Measurements from ENCODE around the gene LIMA1. TPM values are rescaled to one million over a fixed set of nuclear protein-coding genes. Genes with fewer than 3 reads are reported as not detected.
"Not testable (repeated sequence)": the region's sequence is repeated elsewhere in the genome, so short reads cannot be mapped to it uniquely, and the experiment has no call there.

The LIMA1 gene
- total RNA-seq, 2 donors from 2014 or later: 20.1 to 26.0 TPM

DNA sequence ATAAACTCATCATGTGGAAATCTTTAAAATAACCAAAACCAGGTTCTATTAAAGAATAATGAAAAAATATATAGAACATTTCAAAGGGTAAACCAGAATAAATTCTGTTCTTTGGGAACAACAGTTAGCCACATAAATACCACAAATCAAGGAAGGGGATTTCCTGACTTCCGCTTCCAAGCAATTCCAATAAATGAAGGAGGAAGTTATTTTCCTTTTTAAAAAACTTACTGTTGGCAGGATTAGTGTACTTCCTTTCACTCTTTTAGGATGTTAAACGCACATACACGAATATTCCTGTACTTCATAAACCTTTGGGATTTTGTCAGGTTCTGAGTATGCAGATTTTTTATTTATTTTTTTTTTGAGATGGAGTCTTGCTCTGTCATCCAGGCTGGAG is 13.7 kb upstream of the LIMA1 start:
- Histone ChIP-seq H3K4me1 (ENCODE audit: control insufficient read depth, insufficient read depth, low read length) (no peaks in the 10 kb centered on the region), H3K36me3 (ENCODE audit: control insufficient read depth, insufficient read depth, low read length) (no peaks in the 10 kb centered on the region), H3K4me3 (ENCODE audit: low read length) (no peak overlapping the region), H3K27me3 (ENCODE audit: control insufficient read depth, insufficient read depth, low read length, poor library complexity, severe bottlenecking) (no peaks in the 10 kb centered on the region), H3K9ac (ENCODE audit: extremely low read depth, low read length, poor library complexity, severe bottlenecking) (no peak overlapping the region), H3K27ac (ENCODE audit: low read depth, low read length) (no peak overlapping the region), H3K9me3 (ENCODE audit: control insufficient read depth, low read length) (no peaks in the 10 kb centered on the region)
- H3K9me3 Mint-ChIP-seq: peaks cover 2% of the 10 kb centered on the region
- no peaks in the 10 kb centered on the region for H3K36me3 Mint-ChIP-seq (ENCODE audit: low read depth)
- no peak for DNase-seq
- no peaks in the 10 kb centered on the region for H3K27me3 Mint-ChIP-seq (ENCODE audit: insufficient read depth)
- H3K27ac Mint-ChIP-seq: no peak overlapping the region
- no peak overlapping the region for H3K4me3 Mint-ChIP-seq
- TF ChIP-seq, protein P1, sequence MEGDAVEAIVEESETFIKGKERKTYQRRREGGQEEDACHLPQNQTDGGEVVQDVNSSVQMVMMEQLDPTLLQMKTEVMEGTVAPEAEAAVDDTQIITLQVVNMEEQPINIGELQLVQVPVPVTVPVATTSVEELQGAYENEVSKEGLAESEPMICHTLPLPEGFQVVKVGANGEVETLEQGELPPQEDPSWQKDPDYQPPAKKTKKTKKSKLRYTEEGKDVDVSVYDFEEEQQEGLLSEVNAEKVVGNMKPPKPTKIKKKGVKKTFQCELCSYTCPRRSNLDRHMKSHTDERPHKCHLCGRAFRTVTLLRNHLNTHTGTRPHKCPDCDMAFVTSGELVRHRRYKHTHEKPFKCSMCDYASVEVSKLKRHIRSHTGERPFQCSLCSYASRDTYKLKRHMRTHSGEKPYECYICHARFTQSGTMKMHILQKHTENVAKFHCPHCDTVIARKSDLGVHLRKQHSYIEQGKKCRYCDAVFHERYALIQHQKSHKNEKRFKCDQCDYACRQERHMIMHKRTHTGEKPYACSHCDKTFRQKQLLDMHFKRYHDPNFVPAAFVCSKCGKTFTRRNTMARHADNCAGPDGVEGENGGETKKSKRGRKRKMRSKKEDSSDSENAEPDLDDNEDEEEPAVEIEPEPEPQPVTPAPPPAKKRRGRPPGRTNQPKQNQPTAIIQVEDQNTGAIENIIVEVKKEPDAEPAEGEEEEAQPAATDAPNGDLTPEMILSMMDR (conservative IDR thresholded peaks at IDR 0.05): no peak
- WGBS, 2 experiments (ENCODE audit: insufficient coverage in 1 of 2, insufficient read length in 1 of 2): 95% methylated on average over 3 of the region's 3 CpGs; no CpG with 5 or more reads in 1 of the 2 experiments
- H3K4me1 Mint-ChIP-seq: peaks cover 8% of the 10 kb centered on the region

DNA sequence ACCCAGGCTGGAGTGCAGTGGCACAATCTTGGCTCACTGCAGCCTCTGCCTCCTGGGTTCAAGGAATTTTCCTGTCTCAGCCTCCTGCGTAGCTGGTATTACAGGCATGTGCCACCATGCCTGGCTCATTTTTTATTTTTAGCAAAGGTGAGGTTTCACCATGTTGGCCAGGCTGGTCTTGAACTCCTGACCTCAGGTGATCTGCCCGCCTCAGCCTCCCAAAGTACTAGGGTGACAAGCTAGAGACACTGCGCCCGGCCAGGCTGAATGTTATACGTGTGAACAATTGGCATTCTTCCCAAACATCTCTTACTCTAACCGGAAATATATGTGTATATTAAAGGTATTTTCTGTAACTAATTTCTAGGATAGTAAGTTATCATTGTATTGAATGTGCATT is 13.2 kb upstream of the LIMA1 start:
- 83 to 96% methylated on average over 2 to 5 of the region's 6 CpGs for WGBS, 2 experiments (ENCODE audit: insufficient coverage in 1 of 2, insufficient read length in 1 of 2)
- Mint-ChIP-seq H3K27ac (no peak overlapping the region), H3K4me1 (peaks cover 8% of the 10 kb centered on the region), H3K4me3 (no peak overlapping the region), H3K27me3 (ENCODE audit: insufficient read depth) (no peaks in the 10 kb centered on the region), H3K36me3 (ENCODE audit: low read depth) (no peaks in the 10 kb centered on the region), H3K9me3 (peaks cover 6% of the 10 kb centered on the region)
- Histone ChIP-seq H3K4me3 (ENCODE audit: low read length) (no peak overlapping the region), H3K4me1 (ENCODE audit: control insufficient read depth, insufficient read depth, low read length) (no peaks in the 10 kb centered on the region), H3K36me3 (ENCODE audit: control insufficient read depth, insufficient read depth, low read length) (no peaks in the 10 kb centered on the region), H3K27ac (ENCODE audit: low read depth, low read length) (no peak overlapping the region), H3K9ac (ENCODE audit: extremely low read depth, low read length, poor library complexity, severe bottlenecking) (no peak overlapping the region), H3K27me3 (ENCODE audit: control insufficient read depth, insufficient read depth, low read length, poor library complexity, severe bottlenecking) (no peaks in the 10 kb centered on the region), H3K9me3 (ENCODE audit: control insufficient read depth, low read length) (no peaks in the 10 kb centered on the region)
- DNase-seq: no peak
- TF ChIP-seq, protein P1 (conservative IDR thresholded peaks at IDR 0.05): no peak

DNA sequence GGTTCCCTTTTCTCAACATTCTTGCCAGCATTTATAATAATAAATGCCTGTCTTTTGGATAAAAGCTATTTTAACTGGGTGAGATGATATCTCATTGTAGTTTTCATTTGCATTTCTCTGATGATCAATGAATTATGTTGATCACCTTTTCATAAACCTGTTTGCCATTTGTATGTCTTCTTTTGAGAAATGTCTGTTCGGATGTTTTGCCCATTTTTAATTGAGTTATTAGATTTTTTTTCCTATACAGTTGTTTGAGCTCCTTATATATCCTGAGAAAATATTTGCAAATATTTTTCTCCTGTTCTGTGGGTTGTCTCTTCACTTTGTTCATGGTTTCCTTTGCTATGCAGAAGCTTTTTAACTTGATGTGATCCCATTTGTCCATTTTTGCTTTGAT is 8.1 kb upstream of the LIMA1 start:
- no peak overlapping the region for H3K4me3 Mint-ChIP-seq
- 88% methylated on average over 1 of the region's 1 CpG; no CpG with 5 or more reads in 1 of the 2 experiments for WGBS, 2 experiments (ENCODE audit: insufficient coverage in 1 of 2, insufficient read length in 1 of 2)
- H3K4me1 Mint-ChIP-seq: no peaks in the 10 kb centered on the region
- Histone ChIP-seq H3K27me3 (ENCODE audit: control insufficient read depth, insufficient read depth, low read length, poor library complexity, severe bottlenecking) (no peaks in the 10 kb centered on the region), H3K9ac (ENCODE audit: extremely low read depth, low read length, poor library complexity, severe bottlenecking) (no peak overlapping the region), H3K27ac (ENCODE audit: low read depth, low read length) (no peak overlapping the region), H3K4me3 (ENCODE audit: low read length) (no peak overlapping the region), H3K36me3 (ENCODE audit: control insufficient read depth, insufficient read depth, low read length) (no peaks in the 10 kb centered on the region), H3K9me3 (ENCODE audit: control insufficient read depth, low read length) (no peaks in the 10 kb centered on the region), H3K4me1 (ENCODE audit: control insufficient read depth, insufficient read depth, low read length) (no peaks in the 10 kb centered on the region)
- peaks cover 14% of the 10 kb centered on the region for H3K9me3 Mint-ChIP-seq
- TF ChIP-seq, protein P1 (conservative IDR thresholded peaks at IDR 0.05): no peak
- no peaks in the 10 kb centered on the region for H3K27me3 Mint-ChIP-seq (ENCODE audit: insufficient read depth)
- no peaks in the 10 kb centered on the region for H3K36me3 Mint-ChIP-seq (ENCODE audit: low read depth)
- DNase-seq: no peak
- no peak overlapping the region for H3K27ac Mint-ChIP-seq

DNA sequence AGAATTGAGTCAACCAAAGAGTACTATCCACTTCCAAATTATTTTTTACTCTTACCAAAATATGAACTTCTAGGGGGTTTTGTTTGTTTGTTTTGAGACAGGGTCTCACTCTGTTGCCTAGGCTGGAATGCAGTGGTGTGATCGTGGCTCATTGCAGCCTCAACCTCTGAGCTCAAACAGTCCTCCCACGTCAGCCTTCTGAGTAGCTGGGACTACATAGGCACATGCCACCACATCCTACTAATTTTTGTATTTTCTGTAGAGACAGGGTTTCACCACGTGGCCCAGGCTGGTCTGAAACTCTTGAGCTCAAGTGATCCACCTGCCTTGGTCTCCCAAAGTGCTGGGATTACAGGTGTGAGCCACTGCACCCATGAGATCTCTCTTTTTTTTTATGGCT is 7.4 kb upstream of the LIMA1 start:
- not testable (repeated sequence) for H3K27ac ChIP-seq (ENCODE audit: low read depth, low read length); H3K27me3 Mint-ChIP-seq (ENCODE audit: insufficient read depth); H3K4me1 Mint-ChIP-seq; H3K9ac ChIP-seq (ENCODE audit: extremely low read depth, low read length, poor library complexity, severe bottlenecking); H3K27ac Mint-ChIP-seq; H3K4me3 ChIP-seq (ENCODE audit: low read length); H3K9me3 ChIP-seq (ENCODE audit: control insufficient read depth, low read length); H3K36me3 Mint-ChIP-seq (ENCODE audit: low read depth); H3K4me3 Mint-ChIP-seq; H3K4me1 ChIP-seq (ENCODE audit: control insufficient read depth, insufficient read depth, low read length); DNase-seq; H3K27me3 ChIP-seq (ENCODE audit: control insufficient read depth, insufficient read depth, low read length, poor library complexity, severe bottlenecking); H3K36me3 ChIP-seq (ENCODE audit: control insufficient read depth, insufficient read depth, low read length)
- 72 to 80% methylated on average over 3 of the region's 3 CpGs for WGBS, 2 experiments (ENCODE audit: insufficient coverage in 1 of 2, insufficient read length in 1 of 2)
- peaks cover 14% of the 10 kb centered on the region for H3K9me3 Mint-ChIP-seq
